ENCODE results near the gene KRI1. TPM values are rescaled to one million over a fixed set of nuclear protein-coding genes. Genes with fewer than 3 reads are reported as not detected.

KRI1 gene
- total RNA-seq, 1 experiment from 2014 or later, result 24.5 TPM

GRCh38 chr19:10568826-10569651, 3.2 kb upstream of the KRI1 start, which contains the start of gene CDKN2D:
Gene CDKN2D (minus strand): TSS chr19:10568979. CDS start chr19:10568653, 326 bp downstream.
- H3K9me3 ChIP-seq (ENCODE audit: insufficient read depth, low read depth), result no peaks in the 10 kb centered on the region

GRCh38 chr19:10568062-10568825, 2.4 kb upstream of the KRI1 start:
- Histone ChIP-seq H3K9me3 (ENCODE audit: insufficient read depth, low read depth) (no peaks in the 10 kb centered on the region), H3K9me2 (ENCODE audit: insufficient read depth) (no peaks in the 10 kb centered on the region), H3K4me1 (replicated peaks; ENCODE audit: insufficient read depth) (peaks cover 30% of the 10 kb centered on the region), H3K27ac (no peak overlapping the region), H3K4me2 (peak overlapping the region; percentile 78), H3K79me2 (ENCODE audit: low read depth) (peaks cover 22% of the 10 kb centered on the region), H3F3A (ENCODE audit: insufficient read depth, low read depth) (peaks cover 49% of the 10 kb centered on the region), H3K4me3 (peak overlapping the region; percentile 90), H2AFZ (peak overlapping the region; percentile 59; the same call in 1 of the 2 replicates), H3K36me3 (ENCODE audit: low read depth) (no peaks in the 10 kb centered on the region), H4K20me1 (ENCODE audit: insufficient read depth) (peaks cover 9% of the 10 kb centered on the region), H3K27me3 (ENCODE audit: insufficient read depth, low read depth) (no peaks in the 10 kb centered on the region)
- CTCF ChIA-PET, result interaction anchor here (1.0 kb wide), 1 partner anchor 132 kb away, joined by 4 read pairs; no protein-coding TSS in a partner anchor
- intact Hi-C loops (cut with micrococcal nuclease; ENCODE audit: unreplicated experiment), result loop anchor here (2.0 to 10.0 kb wide), 3 partner anchors 146 to 303 kb away; partner anchors contain the start of genes CDC37 and PDE4A
- no peak for TF ChIP-seq EZH2 (IDR thresholded peaks at IDR 0.05; ENCODE audit: low read depth)
- no peak for TF ChIP-seq CTCF (conservative IDR thresholded peaks at IDR 0.05)
- no TSS peak for BruUV-seq (replicated peaks)
- POLR2A ChIA-PET (ENCODE audit: unreplicated experiment), result interaction anchor here (0.9 kb wide), 1 partner anchor 44 kb away, joined by 4 read pairs; no protein-coding TSS in a partner anchor
- no peak for DNase-seq

More at GRCh38 chr19:10568826-10569651, 3.2 kb upstream of the KRI1 start, which contains the start of gene CDKN2D:
- H3K9me2 ChIP-seq (ENCODE audit: insufficient read depth), result no peaks in the 10 kb centered on the region
- TSS peak; percentile 95 for BruUV-seq (replicated peaks)
- H3K4me3 ChIP-seq, result peak within 1 kb of the TSS; percentile 90
- H3K27ac ChIP-seq, result peak within 1 kb of the TSS; percentile 70
- peaks cover 52% of the 10 kb centered on the region for H3F3A ChIP-seq (ENCODE audit: insufficient read depth, low read depth)
- CTCF ChIA-PET, result interaction anchor here (1.0 kb wide), 1 partner anchor 131 kb away, joined by 4 read pairs; no protein-coding TSS in a partner anchor
- H3K27me3 ChIP-seq (ENCODE audit: insufficient read depth, low read depth), result no peaks in the 10 kb centered on the region
- H3K36me3 ChIP-seq (ENCODE audit: low read depth), result no peaks in the 10 kb centered on the region
- peak within 1 kb of the TSS; percentile 79 for H2AFZ ChIP-seq
- POLR2A ChIA-PET (ENCODE audit: unreplicated experiment), result interaction anchor here (0.6 to 0.9 kb wide), 2 partner anchors 44 to 132 kb away, joined by 4 read pairs; partner anchors contain the start of gene QTRT1
- TF ChIP-seq CTCF (conservative IDR thresholded peaks at IDR 0.05) (peak; percentile 64), EZH2 (IDR thresholded peaks at IDR 0.05; ENCODE audit: low read depth) (no peak)
- peak within 1 kb of the TSS; percentile 100 for H3K4me2 ChIP-seq
- H4K20me1 ChIP-seq (ENCODE audit: insufficient read depth), result peaks cover 9% of the 10 kb centered on the region
- H3K79me2 ChIP-seq (ENCODE audit: low read depth), result peaks cover 15% of the 10 kb centered on the region
- intact Hi-C loops (cut with micrococcal nuclease; ENCODE audit: unreplicated experiment), result loop anchor here (1.0 to 10.0 kb wide), 4 partner anchors 67 to 304 kb away; partner anchors contain the start of genes CDC37 and PDE4A
- DNase-seq, result peak; percentile 98 to 99
- peaks cover 30% of the 10 kb centered on the region for H3K4me1 ChIP-seq (replicated peaks; ENCODE audit: insufficient read depth)

- H3K9me2 ChIP-seq (ENCODE audit: insufficient read depth), result no peaks in the 10 kb centered on the region
- H3K4me1 ChIP-seq (replicated peaks; ENCODE audit: insufficient read depth), result peaks cover 30% of the 10 kb centered on the region
- peaks cover 44% of the 10 kb centered on the region for H3F3A ChIP-seq (ENCODE audit: insufficient read depth, low read depth)
- no peaks in the 10 kb centered on the region for H3K9me3 ChIP-seq (ENCODE audit: insufficient read depth, low read depth)
- ChIA-PET POLR2A (ENCODE audit: unreplicated experiment) (interaction anchor here (0.6 kb wide), 1 partner anchor 78 kb away, joined by 4 read pairs; no protein-coding TSS in a partner anchor), CTCF (interaction anchor here (1.0 kb wide), 1 partner anchor 132 kb away, joined by 4 read pairs; no protein-coding TSS in a partner anchor)
- H3K27ac ChIP-seq, result no peak overlapping the region
- BruUV-seq (replicated peaks), result no TSS peak
- no peaks in the 10 kb centered on the region for H3K36me3 ChIP-seq (ENCODE audit: low read depth)
- H3K4me3 ChIP-seq, result peak overlapping the region; percentile 90; the same call in 1 of the 2 replicates
- no peaks in the 10 kb centered on the region for H3K27me3 ChIP-seq (ENCODE audit: insufficient read depth, low read depth)
- peaks cover 7% of the 10 kb centered on the region for H4K20me1 ChIP-seq (ENCODE audit: insufficient read depth)
- no peak overlapping the region for H2AFZ ChIP-seq
- TF ChIP-seq EZH2 (IDR thresholded peaks at IDR 0.05; ENCODE audit: low read depth) (no peak), CTCF (conservative IDR thresholded peaks at IDR 0.05) (no peak)
- H3K4me2 ChIP-seq, result peak overlapping the region; percentile 78
- DNase-seq, result no peak
- H3K79me2 ChIP-seq (ENCODE audit: low read depth), result peaks cover 22% of the 10 kb centered on the region
- intact Hi-C loops (cut with micrococcal nuclease; ENCODE audit: unreplicated experiment), result loop anchor here (2.0 to 10.0 kb wide), 3 partner anchors 145 to 303 kb away; partner anchors contain the start of genes CDC37 and PDE4A
These were observed 1.8 kb upstream of the KRI1 start for GRCh38 chr19:10567656-10568055.
